HFF-Myc (cell line): ENCODE data around the gene STK10.
A peak's percentile ranks its signal among the peaks of the same experiment; 100 is the strongest.

Source experiments
- DNase-seq: peaks from one replicate; pipeline ENCODE4 v3.0.0-alpha.2; 2011; ENCODE audit warnings: low read depth; ENCODE audit errors: extremely low read depth
- H3K4me3 ChIP-seq: replicated peaks from 2 replicates; pipeline ENCODE4 v1.5.1; 2011; ENCODE audit warnings: low read depth, mild to moderate bottlenecking, control low read depth, low read length
- TF ChIP-seq, protein P1 (sequence below): IDR thresholded peaks from 2 replicates; pipeline ENCODE4 v1.5.1; 2012; ENCODE audit warnings: mild to moderate bottlenecking, low read depth, low read length, control low read depth; ENCODE audit errors: missing control alignments

The STK10 gene

DNA sequence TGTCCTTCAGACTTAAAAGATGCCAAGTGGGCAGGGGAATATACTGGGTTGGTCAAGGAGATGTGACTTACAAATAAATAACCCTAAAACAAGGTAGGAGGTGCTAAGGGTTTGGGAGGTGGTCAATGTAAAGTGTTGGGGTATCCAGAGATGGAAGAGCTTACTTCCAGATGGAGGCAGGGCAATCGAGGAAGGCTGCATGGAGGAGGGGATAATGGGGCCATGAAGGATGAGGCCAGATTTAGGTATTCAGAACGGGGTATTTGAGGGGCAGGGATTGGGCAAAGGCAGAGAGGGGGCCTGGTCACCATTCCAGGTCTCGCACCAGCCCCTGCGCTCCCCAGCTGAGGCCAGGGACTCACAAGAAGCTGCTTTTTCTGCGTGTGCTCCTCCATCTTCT lies 123.7 kb downstream of the STK10 start:
- no peak for DNase-seq
- TF ChIP-seq, protein P1, sequence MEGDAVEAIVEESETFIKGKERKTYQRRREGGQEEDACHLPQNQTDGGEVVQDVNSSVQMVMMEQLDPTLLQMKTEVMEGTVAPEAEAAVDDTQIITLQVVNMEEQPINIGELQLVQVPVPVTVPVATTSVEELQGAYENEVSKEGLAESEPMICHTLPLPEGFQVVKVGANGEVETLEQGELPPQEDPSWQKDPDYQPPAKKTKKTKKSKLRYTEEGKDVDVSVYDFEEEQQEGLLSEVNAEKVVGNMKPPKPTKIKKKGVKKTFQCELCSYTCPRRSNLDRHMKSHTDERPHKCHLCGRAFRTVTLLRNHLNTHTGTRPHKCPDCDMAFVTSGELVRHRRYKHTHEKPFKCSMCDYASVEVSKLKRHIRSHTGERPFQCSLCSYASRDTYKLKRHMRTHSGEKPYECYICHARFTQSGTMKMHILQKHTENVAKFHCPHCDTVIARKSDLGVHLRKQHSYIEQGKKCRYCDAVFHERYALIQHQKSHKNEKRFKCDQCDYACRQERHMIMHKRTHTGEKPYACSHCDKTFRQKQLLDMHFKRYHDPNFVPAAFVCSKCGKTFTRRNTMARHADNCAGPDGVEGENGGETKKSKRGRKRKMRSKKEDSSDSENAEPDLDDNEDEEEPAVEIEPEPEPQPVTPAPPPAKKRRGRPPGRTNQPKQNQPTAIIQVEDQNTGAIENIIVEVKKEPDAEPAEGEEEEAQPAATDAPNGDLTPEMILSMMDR: no peak
- no peak overlapping the region for H3K4me3 ChIP-seq

DNA sequence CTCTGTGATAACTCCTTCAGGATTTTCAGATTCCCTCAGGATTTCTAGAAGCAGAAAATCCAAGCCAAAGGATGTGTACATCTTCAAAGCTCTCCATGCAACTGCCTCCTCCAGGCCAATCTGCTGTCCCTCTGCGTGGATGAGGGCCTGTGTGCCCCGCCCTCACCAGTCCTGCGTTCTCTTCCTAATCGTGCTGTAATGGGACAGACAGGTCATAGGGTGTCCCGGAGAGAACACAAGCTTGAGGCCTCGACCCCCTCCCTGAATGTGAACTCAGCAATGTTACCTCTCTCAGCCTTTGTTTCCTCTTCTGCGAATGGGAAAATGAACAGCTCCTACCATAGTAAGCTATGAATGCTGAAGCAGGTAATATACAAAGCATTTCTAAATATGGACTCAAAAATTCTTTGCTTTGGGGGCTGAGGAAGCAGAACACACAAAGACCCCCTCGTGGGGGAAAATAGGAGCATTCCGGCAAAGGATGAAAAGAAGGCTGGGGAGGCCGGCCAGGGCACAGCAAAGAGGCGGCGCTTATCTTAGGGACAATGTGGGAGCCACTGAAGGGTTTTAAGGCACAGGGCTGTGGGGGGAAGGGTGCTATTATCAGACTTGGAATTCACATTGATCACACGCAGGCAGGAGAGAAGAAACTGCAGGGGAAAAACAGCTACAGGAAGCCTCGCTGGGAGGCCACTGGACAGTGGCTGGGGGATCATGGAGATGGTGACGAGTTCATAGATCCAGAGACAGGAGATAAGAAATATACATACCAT lies 124.4 kb downstream of the STK10 start:
- TF ChIP-seq, protein P1: no peak
- no peak for DNase-seq
- H3K4me3 ChIP-seq: no peak overlapping the region

DNA sequence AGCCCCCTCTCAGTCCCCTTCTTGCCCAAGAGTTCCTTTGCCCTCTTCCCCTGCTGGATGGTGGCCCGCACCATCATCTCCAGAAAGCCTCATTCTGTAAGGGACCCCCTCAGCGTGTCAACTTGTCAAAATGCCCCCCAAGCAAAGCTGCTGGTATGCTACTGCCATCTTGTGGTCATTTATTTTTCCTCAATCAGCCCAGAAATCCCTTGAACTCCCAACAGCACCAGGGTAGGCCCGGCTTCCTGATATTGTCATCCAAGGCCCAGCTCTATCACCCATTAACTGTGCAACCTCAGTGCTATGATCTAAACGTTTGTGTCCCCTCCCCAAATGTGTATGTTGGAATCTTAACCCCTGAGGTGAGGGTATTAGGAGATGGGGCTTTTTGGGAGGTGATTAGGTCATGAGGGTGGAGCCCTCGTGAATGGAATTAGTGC lies 128.3 kb downstream of the STK10 start:
- TF ChIP-seq, protein P1: peak; percentile 54
- no peak overlapping the region for H3K4me3 ChIP-seq
- DNase-seq: no peak

DNA sequence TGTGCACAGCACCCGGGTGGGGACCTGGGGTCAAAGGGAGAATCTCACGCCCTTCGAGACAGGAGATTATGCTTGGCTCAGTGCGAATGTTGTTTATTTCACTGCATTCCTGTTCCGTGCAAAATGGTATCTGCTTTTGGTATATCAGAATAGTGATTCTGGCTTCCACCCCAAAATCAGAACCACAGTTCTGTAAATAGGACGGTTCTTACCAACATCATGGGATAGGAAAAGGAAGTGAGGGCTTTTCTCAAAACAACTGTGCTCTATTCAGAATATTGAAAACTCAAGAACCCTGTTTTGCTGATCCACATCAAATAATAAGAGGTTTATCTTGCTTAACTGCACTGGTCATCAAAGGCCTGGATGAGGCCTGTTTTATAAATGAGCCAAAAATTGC lies 129.9 kb downstream of the STK10 start:
- H3K4me3 ChIP-seq: no peak overlapping the region
- no peak for DNase-seq
- TF ChIP-seq, protein P1: no peak

DNA sequence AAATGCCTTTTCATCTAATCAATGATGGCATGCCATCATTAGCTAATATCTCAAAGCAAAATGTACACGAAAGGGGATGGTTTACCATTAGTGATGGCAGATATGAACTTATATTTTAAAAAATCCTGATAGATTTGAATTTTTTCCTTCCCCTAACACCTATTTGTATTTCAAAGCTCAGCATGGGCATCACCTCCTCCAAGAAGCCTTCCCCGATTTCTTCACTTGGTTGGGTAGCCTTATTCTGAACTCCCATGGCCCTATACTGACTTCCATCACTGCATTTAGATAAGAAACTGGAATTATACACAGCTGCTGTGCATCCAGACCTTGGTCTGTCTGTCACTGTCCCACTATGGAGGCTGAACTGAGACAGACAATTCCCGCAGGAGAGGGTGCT lies 132.0 kb downstream of the STK10 start:
- TF ChIP-seq, protein P1: no peak
- no peak for DNase-seq
- H3K4me3 ChIP-seq: no peak overlapping the region

DNA sequence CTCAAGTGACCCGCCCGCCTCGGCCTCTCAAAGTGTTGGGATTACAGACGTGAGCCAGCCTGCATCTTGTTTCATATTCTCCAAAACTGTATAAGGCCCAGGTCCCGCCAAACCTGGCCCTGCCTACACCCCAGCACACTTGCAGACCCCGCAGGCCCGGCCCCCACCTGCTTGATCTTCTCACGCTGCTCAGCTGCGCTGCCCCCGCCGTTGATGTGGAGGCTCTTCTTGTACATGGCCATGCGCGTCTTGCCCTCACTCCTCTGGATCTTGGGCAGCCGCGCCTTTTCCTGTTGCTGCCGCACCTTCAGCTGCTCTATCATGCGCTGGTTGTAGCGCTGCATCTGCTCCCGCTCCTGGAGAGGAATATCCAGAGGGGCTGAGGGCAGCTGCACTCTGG lies 132.6 kb downstream of the STK10 start:
- H3K4me3 ChIP-seq: no peak overlapping the region
- TF ChIP-seq, protein P1: no peak

More for the DNA sequence above, 132.6 kb downstream of the STK10 start:
- no peak for DNase-seq
